ENCODE measurements around the gene DNAH8. TPM values are rescaled to one million over a fixed set of nuclear protein-coding genes. Genes with fewer than 3 reads are reported as not detected.
"Not testable (repeated sequence)": the region's sequence is repeated elsewhere in the genome, so short reads cannot be mapped to it uniquely, and the experiment has no call there.

Gene DNAH8
- not detected in 2 replicates for total RNA-seq (2014; rRNA removed; shearing (Covaris generic))

GRCh38 chr6:38715016-38715689 is at the start of gene DNAH8:
TSS of gene DNAH8 (plus strand) at chr6:38715311. CDS start at chr6:38722810, 7,499 bp downstream.
- DNase-seq (ENCODE audit: low read depth), result no peak

GRCh38 chr6:38671885-38672467 is 43.1 kb upstream of the DNAH8 start:
- DNase-seq (ENCODE audit: low read depth), result peak; percentile 71

GRCh38 chr6:38673397-38674165 is 41.5 kb upstream of the DNAH8 start:
- DNase-seq (ENCODE audit: low read depth), result peak; percentile 9

GRCh38 chr6:38676236-38676973 is 38.7 kb upstream of the DNAH8 start:
- no peak for DNase-seq (ENCODE audit: low read depth)

- DNase-seq (ENCODE audit: low read depth), result no peak
Observed at GRCh38 chr6:38676974-38677544, 38.1 kb upstream of the DNAH8 start.

GRCh38 chr6:38678178-38678760 is 36.8 kb upstream of the DNAH8 start:
- DNase-seq (ENCODE audit: low read depth), result no peak

- no peak for DNase-seq (ENCODE audit: low read depth)
Observed at GRCh38 chr6:38679668-38680067, 35.4 kb upstream of the DNAH8 start.

GRCh38 chr6:38681850-38682249 is 33.3 kb upstream of the DNAH8 start:
- DNase-seq (ENCODE audit: low read depth), result no peak

GRCh38 chr6:38684237-38684636 is 30.9 kb upstream of the DNAH8 start:
- DNase-seq (ENCODE audit: low read depth), result no peak

GRCh38 chr6:38684904-38685303 is 30.2 kb upstream of the DNAH8 start:
- no peak for DNase-seq (ENCODE audit: low read depth)

GRCh38 chr6:38686270-38687042 is 28.7 kb upstream of the DNAH8 start:
- no peak for DNase-seq (ENCODE audit: low read depth)

- no peak for DNase-seq (ENCODE audit: low read depth)
Observed at GRCh38 chr6:38687043-38687353, 28.1 kb upstream of the DNAH8 start.

GRCh38 chr6:38687549-38687948 is 27.6 kb upstream of the DNAH8 start:
- DNase-seq (ENCODE audit: low read depth), result no peak

- no peak for DNase-seq (ENCODE audit: low read depth)
Observed at GRCh38 chr6:38688579-38689087, 26.5 kb upstream of the DNAH8 start.

- DNase-seq (ENCODE audit: low read depth), result no peak
Observed at GRCh38 chr6:38695227-38695900, 19.7 kb upstream of the DNAH8 start.

- no peak for DNase-seq (ENCODE audit: low read depth)
Observed at GRCh38 chr6:38695933-38696332, 19.2 kb upstream of the DNAH8 start.

- no peak for DNase-seq (ENCODE audit: low read depth)
Observed at GRCh38 chr6:38696345-38696744, 18.8 kb upstream of the DNAH8 start.

GRCh38 chr6:38697846-38698245 is 17.3 kb upstream of the DNAH8 start:
- no peak for DNase-seq (ENCODE audit: low read depth)

- DNase-seq (ENCODE audit: low read depth), result not testable (repeated sequence)
Observed at GRCh38 chr6:38699702-38700101, 15.4 kb upstream of the DNAH8 start.

GRCh38 chr6:38701551-38701950 is 13.6 kb upstream of the DNAH8 start:
- DNase-seq (ENCODE audit: low read depth), result no peak

All from M059J (cell line).